LNCAP (cell line): ENCODE data around the gene HUNK.

Source experiments
- TF ChIP-seq, protein P1 (sequence below): fragments of 450-650 bp; IDR thresholded peaks from 2 replicates; pipeline ENCODE4 v1.5.1; 2017; ENCODE audit warnings: mild to moderate bottlenecking

The HUNK gene

DNA sequence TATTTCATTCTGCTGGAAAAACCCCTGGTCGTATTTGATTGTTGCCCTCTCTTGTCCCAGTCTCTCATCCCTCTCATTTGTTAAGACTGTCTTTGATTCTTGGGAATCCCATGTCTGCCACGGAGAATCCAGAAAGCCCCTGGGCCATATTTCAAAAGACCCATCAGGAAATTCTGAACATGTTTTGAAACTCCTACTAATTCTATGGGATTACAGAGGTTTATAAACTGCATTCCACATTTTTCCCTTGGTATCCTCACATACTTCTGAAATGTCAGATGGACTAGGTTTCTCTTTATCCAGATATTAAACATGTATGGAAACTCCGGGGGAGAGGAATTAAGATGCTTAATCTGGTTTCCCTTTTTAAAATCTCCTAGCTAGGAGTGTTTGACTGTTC, 80.0 kb downstream of the HUNK start:
- TF ChIP-seq, protein P1, sequence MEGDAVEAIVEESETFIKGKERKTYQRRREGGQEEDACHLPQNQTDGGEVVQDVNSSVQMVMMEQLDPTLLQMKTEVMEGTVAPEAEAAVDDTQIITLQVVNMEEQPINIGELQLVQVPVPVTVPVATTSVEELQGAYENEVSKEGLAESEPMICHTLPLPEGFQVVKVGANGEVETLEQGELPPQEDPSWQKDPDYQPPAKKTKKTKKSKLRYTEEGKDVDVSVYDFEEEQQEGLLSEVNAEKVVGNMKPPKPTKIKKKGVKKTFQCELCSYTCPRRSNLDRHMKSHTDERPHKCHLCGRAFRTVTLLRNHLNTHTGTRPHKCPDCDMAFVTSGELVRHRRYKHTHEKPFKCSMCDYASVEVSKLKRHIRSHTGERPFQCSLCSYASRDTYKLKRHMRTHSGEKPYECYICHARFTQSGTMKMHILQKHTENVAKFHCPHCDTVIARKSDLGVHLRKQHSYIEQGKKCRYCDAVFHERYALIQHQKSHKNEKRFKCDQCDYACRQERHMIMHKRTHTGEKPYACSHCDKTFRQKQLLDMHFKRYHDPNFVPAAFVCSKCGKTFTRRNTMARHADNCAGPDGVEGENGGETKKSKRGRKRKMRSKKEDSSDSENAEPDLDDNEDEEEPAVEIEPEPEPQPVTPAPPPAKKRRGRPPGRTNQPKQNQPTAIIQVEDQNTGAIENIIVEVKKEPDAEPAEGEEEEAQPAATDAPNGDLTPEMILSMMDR: no peak

DNA sequence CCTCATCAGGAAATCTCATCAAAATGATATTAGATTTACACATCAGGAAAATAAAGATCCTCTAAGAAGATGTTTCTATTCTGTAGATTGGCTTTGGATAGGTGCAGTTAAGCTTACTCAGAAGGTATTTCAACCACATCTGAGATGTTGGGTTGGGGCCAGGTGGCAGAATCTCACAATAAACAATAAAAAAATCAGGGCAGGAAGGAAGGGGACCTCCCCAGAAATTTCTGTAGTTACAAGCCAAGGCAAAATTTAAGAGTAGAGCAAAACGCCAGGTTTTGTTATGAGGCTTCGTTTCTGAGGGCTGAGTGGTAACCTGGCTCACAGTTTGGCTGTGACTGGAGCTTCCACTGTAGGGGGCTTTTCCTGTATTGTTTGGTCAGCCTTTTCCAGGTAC, 84.8 kb downstream of the HUNK start:
- TF ChIP-seq, protein P1: no peak

DNA sequence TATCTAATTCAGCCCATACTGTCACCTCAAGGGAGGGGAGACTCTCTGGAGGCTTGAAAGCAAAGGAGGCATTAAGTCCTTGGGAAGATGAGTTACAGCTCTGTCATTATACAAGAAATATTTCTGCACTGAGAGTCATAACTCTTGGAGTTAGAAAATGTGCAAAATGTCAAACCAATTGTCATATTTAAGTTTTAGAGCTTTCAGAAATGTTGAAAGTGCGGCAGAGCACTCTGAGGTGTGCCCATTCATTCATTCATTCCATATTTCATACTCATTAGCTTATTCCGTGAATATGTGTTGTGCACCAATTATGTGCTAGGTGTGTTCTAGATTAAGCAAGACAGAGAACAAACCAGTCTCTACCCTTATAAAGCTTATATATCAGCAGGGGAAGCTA, 87.1 kb downstream of the HUNK start:
- TF ChIP-seq, protein P1: no peak

DNA sequence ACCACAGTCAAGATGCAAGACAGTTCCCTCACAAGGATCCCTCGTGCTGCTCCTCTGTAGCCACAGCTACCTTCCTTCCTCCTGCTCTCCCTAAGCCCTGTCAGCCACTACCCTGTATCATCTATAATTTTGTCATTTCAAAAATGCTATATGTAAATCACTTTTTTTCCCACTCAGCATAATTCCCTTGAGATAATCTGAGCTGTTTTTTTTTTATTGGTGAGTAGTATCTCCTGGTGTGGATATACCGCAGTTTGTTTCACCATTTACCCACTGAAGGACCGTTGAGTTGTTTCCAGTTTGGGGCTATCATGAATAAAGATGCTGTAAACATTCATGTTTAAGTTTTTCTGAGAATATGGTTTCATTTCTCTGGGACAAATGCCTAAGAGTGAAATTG, 88.2 kb downstream of the HUNK start:
- TF ChIP-seq, protein P1: no peak

DNA sequence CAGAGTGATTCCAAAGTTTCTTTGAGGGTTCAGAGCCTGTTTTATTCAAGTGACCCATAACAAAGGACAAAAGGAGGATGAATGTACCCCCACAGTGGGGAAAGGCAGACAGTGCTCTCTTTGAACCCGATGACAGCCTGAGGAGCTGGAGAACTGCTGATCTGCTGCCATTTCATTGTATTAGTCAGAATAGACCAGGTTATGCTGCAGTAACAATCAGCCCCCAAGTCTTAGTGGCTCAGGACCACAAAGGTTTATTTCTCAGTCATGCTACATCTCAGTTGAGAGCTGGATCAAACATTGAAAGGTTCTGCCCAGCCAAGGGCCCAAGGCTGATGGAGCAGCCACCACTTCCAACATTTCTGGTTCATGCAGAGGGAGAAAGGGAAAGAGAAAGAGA, 88.9 kb downstream of the HUNK start:
- TF ChIP-seq, protein P1: no peak

DNA sequence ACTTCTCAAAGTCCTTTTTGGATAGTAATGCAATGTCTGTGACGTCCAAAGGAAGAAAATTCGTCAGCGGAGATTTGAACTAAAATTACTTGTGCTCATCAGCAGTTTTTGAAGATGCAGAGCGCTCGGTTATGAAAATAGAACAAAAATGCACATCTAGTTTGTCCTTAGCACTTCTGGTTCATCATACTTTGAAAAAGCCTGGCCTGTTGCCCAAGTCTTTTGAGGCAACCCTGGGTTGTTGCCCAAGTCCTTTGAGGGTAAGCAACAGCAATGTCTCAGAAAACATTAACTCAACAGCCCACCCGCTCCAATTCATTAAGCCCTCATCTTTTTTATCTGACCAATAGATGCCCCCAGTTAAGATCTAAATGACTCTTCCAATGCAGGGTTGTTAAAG, 91.9 kb downstream of the HUNK start:
- TF ChIP-seq, protein P1: no peak

DNA sequence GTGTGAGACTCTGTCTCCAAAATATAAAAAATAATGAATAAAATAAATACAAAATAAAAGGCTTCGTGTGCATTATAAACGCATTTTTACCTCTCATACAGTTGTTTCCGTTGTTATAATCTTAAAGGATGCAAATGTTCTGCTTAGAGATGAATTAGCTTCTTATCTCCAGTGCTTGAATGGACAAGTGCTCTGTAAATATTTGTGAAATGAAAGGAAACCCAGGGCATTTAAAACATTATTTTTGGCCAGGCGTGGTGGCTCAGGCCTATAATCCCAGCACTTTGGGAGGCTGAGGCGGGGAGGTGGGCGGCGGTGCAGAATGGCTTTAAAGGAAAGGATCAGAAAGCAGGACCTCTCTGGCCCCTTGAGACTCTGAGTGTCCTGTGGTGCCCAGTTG, 94.5 kb downstream of the HUNK start:
- TF ChIP-seq, protein P1: no peak

DNA sequence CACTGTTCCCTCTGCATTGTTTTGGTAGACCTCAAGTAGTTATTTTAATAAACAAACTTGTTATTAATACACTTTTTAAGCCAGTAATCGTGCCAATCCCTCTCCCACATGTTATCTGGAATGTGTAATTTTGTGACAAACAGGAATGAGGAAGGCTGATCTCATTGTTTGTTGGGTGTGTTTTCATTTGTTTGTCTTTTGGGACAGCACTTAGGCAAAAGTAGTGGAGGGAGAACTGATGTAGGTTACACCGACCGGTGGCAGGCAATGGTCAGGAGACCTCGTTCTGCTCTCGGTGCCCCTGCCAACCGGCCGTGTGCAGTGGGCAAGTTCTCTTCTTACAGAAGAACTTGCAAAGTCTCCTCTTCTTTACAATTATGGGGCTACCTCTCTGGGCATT, 99.8 kb downstream of the HUNK start:
- TF ChIP-seq, protein P1: no peak
